SK-N-SH (cell line): Measurements from ENCODE around the gene PI4K2A.
A peak's percentile ranks its signal among the peaks of the same experiment; 100 is the strongest.

Experiments used
- MXI1 ChIP-seq: IDR thresholded peaks from 2 replicates; pipeline ENCODE4 v1.6.1; 2012; ENCODE audit warnings: mild to moderate bottlenecking, low read depth, low read length, improper control_type of control experiment
- TAF1 ChIP-seq: IDR thresholded peaks from 2 replicates; pipeline ENCODE4 v1.6.1; 2012; ENCODE audit warnings: low read depth, mild to moderate bottlenecking, low read length, moderate library complexity, borderline replicate concordance

GRCh38 chr10:97640174-97640867 is at the start of gene PI4K2A:
- peak; percentile 77 for TF ChIP-seq TAF1
- TF ChIP-seq MXI1: peak; percentile 86
